GM12874 (cell line): ENCODE data around the gene GLMP.

Experiments used
- TF ChIP-seq, protein P1 (sequence below): IDR thresholded peaks from 2 replicates; pipeline ENCODE4 v1.5.1; 2011; ENCODE audit warnings: low read depth, mild to moderate bottlenecking, control low read depth, low read length, moderate library complexity; ENCODE audit not compliant: insufficient read depth

The GLMP gene, protein sequence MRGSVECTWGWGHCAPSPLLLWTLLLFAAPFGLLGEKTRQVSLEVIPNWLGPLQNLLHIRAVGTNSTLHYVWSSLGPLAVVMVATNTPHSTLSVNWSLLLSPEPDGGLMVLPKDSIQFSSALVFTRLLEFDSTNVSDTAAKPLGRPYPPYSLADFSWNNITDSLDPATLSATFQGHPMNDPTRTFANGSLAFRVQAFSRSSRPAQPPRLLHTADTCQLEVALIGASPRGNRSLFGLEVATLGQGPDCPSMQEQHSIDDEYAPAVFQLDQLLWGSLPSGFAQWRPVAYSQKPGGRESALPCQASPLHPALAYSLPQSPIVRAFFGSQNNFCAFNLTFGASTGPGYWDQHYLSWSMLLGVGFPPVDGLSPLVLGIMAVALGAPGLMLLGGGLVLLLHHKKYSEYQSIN

DNA sequence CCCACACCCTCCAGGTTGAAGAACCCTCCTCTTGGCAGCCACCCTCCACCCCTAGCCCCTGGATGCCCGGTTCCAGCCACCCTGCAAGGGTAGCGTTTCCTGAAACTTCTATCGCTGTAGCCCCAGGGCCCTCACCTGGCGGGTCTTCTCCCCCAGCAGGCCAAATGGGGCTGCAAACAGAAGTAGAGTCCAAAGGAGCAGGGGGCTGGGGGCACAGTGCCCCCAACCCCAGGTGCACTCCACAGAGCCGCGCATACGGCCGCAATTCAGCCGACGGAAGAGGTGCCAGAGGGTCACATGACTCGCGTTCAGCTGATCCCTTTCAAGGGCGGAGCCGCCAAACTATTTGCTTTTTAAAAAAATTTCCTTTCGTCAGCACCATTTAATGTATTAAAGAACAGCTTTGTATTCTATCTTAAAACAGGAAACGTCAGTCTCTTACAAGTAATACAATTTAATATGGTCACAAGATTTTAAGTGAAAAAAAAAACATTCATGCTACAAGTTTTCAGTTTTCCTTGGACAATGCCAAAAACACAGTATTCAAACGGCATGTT is at the start of gene GLMP:
Gene GLMP, minus strand, starts transcription at position 289 of the 557 bp plus-strand sequence. Its CDS starts 34 bp downstream, at position 255.
- TF ChIP-seq, protein P1, sequence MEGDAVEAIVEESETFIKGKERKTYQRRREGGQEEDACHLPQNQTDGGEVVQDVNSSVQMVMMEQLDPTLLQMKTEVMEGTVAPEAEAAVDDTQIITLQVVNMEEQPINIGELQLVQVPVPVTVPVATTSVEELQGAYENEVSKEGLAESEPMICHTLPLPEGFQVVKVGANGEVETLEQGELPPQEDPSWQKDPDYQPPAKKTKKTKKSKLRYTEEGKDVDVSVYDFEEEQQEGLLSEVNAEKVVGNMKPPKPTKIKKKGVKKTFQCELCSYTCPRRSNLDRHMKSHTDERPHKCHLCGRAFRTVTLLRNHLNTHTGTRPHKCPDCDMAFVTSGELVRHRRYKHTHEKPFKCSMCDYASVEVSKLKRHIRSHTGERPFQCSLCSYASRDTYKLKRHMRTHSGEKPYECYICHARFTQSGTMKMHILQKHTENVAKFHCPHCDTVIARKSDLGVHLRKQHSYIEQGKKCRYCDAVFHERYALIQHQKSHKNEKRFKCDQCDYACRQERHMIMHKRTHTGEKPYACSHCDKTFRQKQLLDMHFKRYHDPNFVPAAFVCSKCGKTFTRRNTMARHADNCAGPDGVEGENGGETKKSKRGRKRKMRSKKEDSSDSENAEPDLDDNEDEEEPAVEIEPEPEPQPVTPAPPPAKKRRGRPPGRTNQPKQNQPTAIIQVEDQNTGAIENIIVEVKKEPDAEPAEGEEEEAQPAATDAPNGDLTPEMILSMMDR, result no peak

DNA sequence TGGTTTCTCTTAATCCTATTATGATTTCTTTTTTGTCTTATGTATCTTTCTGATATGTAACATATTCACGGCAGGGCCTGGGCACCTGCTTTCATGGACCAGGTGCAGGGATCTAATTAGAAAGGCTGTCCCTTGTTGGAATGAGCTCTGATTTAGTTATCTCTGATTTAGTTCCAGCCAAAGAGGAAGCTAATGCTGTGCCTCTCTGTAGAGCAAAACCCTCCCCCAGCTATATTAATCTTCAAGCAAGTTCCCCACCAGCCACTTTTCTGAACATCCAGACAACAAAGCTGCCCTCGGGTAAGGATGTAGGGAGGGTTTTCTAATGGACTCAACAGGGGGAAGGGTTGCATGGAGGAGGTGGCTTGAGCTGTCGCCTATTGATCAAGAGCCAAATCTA is 48.9 kb upstream of the GLMP start:
- TF ChIP-seq, protein P1, result no peak

DNA sequence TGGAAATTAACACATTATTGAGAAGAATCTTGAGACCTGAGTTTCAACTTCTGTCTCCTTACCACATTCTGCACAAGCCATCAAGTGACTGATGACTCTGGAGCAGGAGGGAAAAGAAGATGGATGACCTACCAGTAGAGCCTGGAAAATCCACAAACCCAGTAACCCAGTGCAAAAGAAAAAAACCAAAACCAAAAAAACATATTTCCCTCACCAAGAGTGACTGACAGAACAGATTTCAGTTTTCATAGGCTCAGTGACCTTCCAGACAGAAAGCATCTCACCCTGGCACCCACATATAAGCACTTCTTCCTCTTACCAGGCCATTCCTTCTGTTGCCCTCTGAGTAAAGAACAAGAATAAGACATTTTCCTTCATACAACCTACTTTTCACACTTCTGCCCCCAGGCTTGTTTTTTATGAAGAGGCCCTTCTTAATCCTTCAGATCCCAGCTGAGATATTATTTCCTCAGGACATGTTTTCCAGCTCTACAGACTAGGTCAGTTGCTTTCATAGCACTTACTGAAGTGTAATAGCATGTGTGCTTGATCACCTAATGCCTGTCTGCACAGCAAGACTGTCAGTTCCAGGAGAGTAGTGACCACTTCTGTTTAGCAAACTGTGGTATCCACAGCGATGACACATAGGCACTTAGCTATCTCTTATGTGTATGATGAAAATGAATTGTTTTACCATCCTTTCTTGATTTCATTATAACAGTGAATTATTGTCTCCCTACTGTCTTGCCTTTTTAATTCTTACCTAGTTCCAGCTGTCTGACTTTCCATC is 46.9 kb upstream of the GLMP start:
- TF ChIP-seq, protein P1, result no peak

DNA sequence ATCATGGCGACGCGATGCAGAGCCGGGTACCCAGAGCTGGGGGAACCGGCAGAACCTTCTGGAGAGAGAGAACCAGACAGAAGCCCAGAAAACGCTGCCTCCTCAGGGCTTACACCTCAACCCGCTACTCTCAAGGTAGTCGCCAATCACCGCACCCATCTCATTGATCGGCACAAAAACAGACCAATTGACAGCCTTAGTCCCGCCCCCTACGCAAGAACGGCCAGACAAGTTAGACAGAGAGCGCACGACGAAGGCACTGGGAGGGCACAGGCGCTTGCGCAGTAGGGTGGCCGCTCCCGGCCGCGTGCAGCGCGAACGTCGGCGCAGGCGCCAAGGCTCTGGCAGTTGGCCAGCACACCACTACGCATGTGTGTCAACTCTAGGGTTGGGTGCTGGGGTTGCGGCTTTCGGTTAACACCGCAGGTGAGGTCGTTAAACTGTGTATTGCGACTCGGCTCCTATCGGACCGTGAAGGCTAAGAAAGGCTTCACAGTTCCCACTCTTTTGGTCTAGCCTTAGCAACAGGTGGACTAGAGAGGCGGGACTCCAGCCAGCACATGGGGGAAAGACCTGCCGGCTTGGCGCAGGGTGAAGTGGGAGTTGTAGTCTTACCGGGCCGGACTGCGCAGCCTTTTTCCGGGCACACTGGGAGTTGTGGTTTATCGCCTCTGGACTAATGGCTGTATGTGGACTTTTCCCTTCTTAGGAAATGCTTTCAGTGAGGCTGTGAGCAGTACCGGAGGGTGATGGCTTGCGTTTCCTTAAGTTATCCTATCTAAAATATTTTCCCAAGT is 42.9 kb upstream of the GLMP start, which contains the start of the genes CCT3 and TSACC:
Gene CCT3, minus strand, starts transcription at position 113 of the 797 bp plus-strand sequence. Its CDS starts 108 bp downstream, at position 5.
Gene TSACC, plus strand, starts transcription at position 347 of the 797 bp plus-strand sequence. CDS start 1,232 bp downstream, outside the sequence.
- TF ChIP-seq, protein P1, result no peak

DNA sequence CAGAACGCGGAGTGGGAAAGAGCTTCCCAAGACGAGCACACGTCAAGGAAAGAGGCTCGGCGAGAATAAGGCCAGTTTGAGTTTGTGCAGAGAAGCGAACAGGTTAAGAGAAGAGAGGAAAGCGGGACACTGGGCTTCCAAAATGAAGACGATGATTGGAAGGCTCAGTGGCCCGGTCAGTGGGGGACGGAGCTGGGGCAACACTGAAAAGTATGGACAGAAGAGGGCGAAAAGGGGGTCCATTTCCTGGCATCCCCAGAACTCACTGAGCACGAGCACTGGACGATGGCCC is 42.4 kb upstream of the GLMP start:
- TF ChIP-seq, protein P1, result no peak

DNA sequence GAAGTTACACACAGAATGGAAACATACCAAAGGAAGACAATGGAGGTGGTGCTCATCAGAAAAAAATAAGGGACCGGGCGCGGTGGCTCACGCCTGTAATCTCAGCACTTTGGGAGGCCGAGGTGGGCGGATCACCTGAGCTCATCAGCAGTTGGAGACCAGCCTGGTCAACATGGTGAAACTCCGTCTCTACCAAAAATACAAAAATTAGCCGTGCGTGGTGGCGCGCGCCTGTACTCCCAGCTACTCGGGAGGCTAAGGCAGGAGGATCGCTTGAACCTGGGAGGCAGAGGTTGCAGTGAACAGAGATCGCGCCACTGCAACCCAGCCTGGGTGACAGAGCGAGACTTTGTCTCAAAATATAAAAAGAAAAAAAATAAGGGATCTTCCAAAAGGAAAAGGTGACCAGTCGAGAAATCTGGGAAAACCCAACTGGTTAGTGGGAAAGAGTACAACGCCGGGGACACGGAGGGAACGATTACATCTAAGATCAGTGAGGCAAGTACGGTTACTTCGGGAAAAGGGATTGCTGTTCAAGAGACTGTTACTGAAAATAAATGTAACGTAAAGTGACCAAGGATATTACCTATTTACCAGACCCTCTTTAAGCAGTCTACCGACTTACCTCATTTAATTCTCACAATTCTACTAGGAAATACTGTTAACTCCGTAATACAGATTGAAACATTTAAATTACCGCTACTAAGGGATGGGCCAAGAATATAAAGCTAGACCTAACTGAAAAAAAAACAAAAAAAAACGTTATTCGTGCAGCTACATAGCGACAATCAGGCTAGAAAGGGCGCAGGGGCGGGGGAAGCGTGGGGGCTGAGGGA is 41.8 kb upstream of the GLMP start:
- TF ChIP-seq, protein P1, result no peak
